ENCODE measurements around the gene NSMF. TPM values are rescaled to one million over a fixed set of nuclear protein-coding genes. Genes with fewer than 3 reads are reported as not detected.

NSMF gene
- total RNA-seq, 2 donors from 2014 or later, result 65.4 to 65.9 TPM

DNA sequence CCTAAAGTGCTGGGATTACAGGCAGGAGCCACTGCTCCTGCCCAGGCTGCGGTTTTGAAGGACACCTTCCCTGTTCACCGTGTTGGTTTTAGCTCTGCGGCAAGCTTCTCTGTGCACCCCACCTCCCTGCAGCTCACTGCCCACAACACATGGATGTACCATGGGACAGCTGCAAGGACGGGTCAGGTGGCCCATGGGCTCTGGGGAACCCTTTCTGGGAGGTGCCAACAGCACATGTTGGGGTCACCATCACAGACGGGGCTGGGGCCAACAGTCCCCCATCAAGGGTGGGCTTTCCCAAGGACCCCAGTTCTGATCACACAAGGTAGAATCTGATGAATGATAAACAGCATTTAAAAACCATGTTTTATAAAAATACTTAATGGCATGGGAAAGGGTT, 43.7 kb downstream of the NSMF start:
- no peak for ATAC-seq
- TF ChIP-seq POLR2A (IDR thresholded peaks at IDR 0.05), result no peak
- TF ChIP-seq, protein P1, sequence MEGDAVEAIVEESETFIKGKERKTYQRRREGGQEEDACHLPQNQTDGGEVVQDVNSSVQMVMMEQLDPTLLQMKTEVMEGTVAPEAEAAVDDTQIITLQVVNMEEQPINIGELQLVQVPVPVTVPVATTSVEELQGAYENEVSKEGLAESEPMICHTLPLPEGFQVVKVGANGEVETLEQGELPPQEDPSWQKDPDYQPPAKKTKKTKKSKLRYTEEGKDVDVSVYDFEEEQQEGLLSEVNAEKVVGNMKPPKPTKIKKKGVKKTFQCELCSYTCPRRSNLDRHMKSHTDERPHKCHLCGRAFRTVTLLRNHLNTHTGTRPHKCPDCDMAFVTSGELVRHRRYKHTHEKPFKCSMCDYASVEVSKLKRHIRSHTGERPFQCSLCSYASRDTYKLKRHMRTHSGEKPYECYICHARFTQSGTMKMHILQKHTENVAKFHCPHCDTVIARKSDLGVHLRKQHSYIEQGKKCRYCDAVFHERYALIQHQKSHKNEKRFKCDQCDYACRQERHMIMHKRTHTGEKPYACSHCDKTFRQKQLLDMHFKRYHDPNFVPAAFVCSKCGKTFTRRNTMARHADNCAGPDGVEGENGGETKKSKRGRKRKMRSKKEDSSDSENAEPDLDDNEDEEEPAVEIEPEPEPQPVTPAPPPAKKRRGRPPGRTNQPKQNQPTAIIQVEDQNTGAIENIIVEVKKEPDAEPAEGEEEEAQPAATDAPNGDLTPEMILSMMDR (IDR thresholded peaks at IDR 0.05), result no peak
- intact Hi-C loops (cut with DNase I), result loop anchor here (10.0 kb wide), 1 partner anchor 101 kb away; no protein-coding TSS in a partner anchor

DNA sequence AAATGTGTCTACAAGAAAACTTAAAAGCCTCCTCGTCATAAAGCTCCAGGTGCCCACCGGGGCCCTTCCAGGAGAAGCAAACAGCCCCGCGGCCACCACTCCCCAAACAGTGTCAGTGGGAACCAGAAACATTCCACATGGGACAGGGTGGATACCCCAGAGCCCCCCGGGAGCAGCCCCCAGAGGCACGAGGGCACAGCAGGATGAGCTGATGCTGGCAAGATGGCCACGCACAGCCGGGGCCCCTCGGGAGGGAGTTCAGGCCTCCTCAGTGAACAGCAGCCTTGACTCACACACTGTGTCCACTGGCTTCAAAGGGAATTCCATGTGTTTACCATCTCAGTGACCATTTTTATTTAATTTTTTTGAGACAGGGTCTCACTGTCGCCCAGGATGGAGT, 46.7 kb downstream of the NSMF start:
- Histone ChIP-seq H3K4me3 (no peak overlapping the region), H3K36me3 (replicated peaks in 1 of 2; ENCODE audit: insufficient read depth in 1 of 2, low read depth in 2 of 2) (no peaks in the 10 kb centered on the region), H3K27me3 (no peaks in the 10 kb centered on the region), H3K4me1 (peaks cover 20% of the 10 kb centered on the region), H3K9me3 (no peaks in the 10 kb centered on the region), H3K27ac (peak overlapping the region in 3 of 4 donors; percentile 66 to 93 (median 91))
- DNase-seq, result no peak
- ATAC-seq, result no peak
- 75 to 82% methylated on average over 7 to 10 of the region's 10 CpGs for WGBS, 2 donors
- intact Hi-C loops (cut with DNase I), result loop anchor here (10.0 kb wide), 1 partner anchor 98 kb away; no protein-coding TSS in a partner anchor
- TF ChIP-seq, protein P1 (IDR thresholded peaks at IDR 0.05), result no peak
- TF ChIP-seq POLR2A (IDR thresholded peaks at IDR 0.05), result no peak

More for the DNA sequence above, 43.7 kb downstream of the NSMF start:
- no peak overlapping the region for H3K27ac ChIP-seq
- DNase-seq, result no peak
- H3K36me3 ChIP-seq (replicated peaks in 1 of 2; ENCODE audit: insufficient read depth in 1 of 2, low read depth in 2 of 2), result no peaks in the 10 kb centered on the region
- H3K4me1 ChIP-seq, result peaks cover 17% of the 10 kb centered on the region
- H3K4me3 ChIP-seq, result no peak overlapping the region
- WGBS, 2 donors, result 82 to 83% methylated on average over 2 to 5 of the region's 5 CpGs
- no peaks in the 10 kb centered on the region for H3K9me3 ChIP-seq
- no peaks in the 10 kb centered on the region for H3K27me3 ChIP-seq

- H3K4me3 ChIP-seq, result no peak overlapping the region
- DNase-seq (peak; percentile 76 to 88 (median 84)), ATAC-seq (peak; percentile 70)
- peaks cover 26% of the 10 kb centered on the region for H3K4me1 ChIP-seq
- intact Hi-C loops (cut with DNase I), result loop anchor here (10.0 kb wide), 1 partner anchor 97 kb away; no protein-coding TSS in a partner anchor
- H3K9me3 ChIP-seq, result no peaks in the 10 kb centered on the region
- peak in 1 of 3 donors; percentile 19 for TF ChIP-seq POLR2A (IDR thresholded peaks at IDR 0.05)
- TF ChIP-seq, protein P1 (IDR thresholded peaks at IDR 0.05), result no peak
- H3K27me3 ChIP-seq, result no peaks in the 10 kb centered on the region
- no peaks in the 10 kb centered on the region for H3K36me3 ChIP-seq (replicated peaks in 1 of 2; ENCODE audit: insufficient read depth in 1 of 2, low read depth in 2 of 2)
- WGBS, 2 donors, result 59 to 61% methylated on average over 24 to 29 of the region's 30 CpGs
- H3K27ac ChIP-seq, result peak overlapping the region; percentile 45 to 93 (median 78)
Observed at GRCh38 chr9:137411645-137412380, 47.3 kb downstream of the NSMF start.

- peak overlapping the region; percentile 47 to 93 (median 78) for H3K27ac ChIP-seq
Observed at GRCh38 chr9:137411260-137411644, 47.9 kb downstream of the NSMF start.

More at GRCh38 chr9:137411260-137411644, 47.9 kb downstream of the NSMF start:
- Histone ChIP-seq H3K4me1 (peaks cover 32% of the 10 kb centered on the region), H3K9me3 (no peaks in the 10 kb centered on the region), H3K36me3 (replicated peaks in 1 of 2; ENCODE audit: insufficient read depth in 1 of 2, low read depth in 2 of 2) (no peaks in the 10 kb centered on the region), H3K27me3 (no peaks in the 10 kb centered on the region), H3K4me3 (no peak overlapping the region)
- ATAC-seq, result peak; percentile 5
- WGBS, 2 donors, result 65 to 76% methylated on average over 3 to 14 of the region's 17 CpGs
- TF ChIP-seq, protein P1 (IDR thresholded peaks at IDR 0.05), result no peak
- no peak for TF ChIP-seq POLR2A (IDR thresholded peaks at IDR 0.05)
- DNase-seq, result no peak
- intact Hi-C loops (cut with DNase I), result loop anchor here (10.0 kb wide), 1 partner anchor 96 kb away; no protein-coding TSS in a partner anchor

All from body of pancreas (tissue), 4 donors.